HG02571 (cell line): ENCODE results near the gene SERTM1.

ENCODE experiments used
- ATAC-seq: cut with Tn5 transposase; IDR thresholded peaks from one replicate; pipeline ENCODE4 v1.9.1; 2021; ENCODE audit warnings: mild to moderate bottlenecking, moderate library complexity; ENCODE audit not compliant: unreplicated experiment

Gene SERTM1

DNA sequence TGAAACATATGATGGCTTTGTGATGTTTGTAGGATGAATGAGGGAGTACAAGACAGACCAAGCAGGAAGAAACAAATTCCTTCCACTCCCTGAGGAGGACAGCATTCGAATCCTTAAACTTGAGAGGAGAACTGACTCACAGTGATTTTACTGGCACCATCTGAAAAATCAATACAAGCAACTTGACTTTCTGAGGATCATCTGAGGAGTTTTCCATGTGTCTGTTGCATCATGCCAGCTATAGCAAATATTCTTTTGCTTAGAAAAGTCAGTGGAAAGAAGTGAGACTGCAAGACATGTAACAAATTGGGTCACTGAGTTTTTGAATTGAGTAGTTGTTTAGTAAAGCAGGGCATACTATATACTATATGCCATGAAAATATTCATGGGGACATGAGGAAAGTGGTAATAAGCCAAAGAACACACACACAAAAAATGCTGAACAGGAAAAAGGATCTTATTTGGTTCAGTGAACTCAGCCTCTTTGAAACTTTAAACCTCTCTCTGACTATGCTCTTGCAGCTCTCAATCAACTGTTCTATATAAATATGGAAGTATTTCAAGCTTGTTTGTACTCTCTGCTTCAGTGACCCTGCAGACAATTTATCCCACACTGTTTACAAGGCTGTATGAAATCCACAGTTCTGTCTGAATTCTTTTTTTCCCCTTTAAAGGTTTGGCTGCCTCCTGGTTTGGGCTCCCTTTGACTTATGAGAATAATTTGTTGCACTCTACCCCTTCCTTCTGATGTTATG, 35.5 kb downstream of the SERTM1 start:
- ATAC-seq = no peak

DNA sequence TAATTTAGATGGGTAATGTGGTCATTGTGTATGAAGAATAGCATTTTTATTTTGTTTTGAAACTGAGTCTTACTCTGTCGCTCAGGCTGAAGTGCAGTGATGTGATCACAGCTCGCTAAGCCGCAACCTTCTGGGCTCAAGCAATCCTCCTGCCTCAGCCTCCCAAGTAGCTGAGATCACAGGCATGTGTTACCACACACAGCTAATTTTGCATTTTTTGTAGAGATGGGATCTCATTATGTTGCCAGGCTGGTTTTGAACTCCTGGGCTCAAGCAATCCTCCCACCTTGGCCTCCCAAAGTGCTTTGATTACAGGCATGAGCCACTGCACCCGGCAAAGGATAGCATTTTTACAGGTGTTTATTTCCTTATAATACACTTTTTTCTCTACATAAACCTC, 36.6 kb downstream of the SERTM1 start:
- ATAC-seq = no peak

DNA sequence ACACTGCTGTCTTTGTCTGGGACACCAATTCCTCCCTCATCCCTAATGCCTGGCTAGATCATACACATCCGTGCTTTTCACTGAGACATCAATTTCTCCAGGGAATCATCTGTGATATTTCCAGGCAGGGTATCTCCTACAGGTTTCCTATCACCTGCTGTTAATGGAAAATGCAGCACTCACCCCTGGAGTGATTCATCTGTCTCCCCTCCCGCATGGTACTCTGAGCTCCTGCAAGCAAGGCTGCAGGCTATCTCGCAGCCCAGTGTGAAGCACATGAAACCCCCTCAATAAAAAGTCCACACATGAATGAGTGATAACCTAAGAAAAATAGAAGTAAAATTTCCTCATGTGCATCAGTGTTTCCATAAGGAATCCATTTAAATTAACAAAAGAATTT, 38.5 kb downstream of the SERTM1 start:
- ATAC-seq = no peak

DNA sequence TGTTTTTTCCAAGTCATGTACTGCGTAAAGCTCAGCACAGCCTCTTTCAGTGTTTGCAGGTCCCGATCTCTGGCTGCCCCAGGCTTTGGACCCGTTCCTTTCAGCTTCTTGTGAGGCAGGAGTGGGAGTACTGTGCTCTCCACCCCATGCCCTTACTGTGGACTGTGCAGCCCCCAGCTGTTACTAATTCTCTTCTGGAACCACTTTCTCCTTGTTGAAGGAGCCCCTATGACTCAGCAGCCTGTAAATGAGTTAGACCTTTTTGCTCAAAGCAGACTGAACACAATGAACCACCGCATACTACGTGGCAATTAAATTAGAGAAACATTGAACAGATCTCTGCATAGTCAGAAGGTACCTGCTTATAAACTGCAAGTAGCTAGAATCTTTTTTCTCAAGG, 39.0 kb downstream of the SERTM1 start:
- ATAC-seq = no peak

DNA sequence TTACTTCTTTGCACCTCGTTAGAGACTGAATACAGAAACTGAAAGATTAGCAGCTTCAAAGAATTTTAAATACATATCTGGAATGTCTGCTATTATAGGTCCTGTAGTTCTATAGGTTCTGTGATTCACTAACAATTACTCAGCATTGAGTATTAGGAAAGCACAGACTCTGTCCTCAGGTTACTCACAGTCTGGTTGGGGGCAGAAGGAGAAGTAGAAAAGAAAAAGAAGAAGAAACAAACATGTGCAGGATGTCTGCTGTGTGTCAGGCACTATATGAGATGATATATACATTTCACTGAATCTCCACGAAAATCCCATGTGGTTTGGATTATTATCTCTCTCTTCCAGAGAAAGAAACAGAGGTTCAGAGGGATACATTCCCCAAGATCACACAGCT, 40.1 kb downstream of the SERTM1 start:
- ATAC-seq = no peak

DNA sequence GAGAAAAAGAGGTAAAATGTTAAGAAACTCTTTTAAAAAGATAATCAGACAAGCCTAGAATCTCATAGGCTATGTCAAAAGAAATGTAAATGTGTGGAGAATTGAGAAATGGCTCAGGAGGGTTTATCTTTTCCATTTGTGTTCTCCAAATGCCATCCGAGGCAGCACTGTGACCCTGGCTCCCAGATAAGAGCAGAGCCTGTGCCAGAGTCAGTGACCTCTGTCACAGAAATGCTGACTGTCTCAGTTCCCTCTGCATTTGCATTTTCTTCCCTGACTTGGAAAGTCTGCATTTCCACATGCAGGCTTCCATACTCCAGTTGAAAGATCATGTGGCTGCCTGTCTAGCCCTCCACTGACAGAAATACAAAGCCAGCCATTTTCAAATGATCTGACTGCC, 42.0 kb downstream of the SERTM1 start:
- no peak for ATAC-seq

DNA sequence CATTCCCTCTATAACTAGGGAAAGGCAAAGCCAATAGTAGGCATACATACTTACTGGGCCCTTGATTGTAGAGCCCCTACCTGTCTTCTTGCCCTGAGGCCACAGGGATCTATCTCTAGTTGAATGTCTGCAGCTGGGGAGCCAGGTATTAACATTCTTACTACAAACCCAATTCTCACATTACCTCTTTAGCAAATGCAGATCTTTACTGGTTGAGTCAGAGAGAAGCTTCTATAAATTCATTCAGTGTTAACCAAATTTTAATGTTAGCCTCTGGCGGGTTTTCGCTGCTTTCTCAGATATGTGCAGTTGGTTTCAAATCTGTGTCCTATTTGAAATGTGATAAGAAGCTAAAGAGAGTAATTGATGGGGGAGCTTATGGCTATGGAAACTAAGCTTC, 43.2 kb downstream of the SERTM1 start:
- no peak for ATAC-seq

DNA sequence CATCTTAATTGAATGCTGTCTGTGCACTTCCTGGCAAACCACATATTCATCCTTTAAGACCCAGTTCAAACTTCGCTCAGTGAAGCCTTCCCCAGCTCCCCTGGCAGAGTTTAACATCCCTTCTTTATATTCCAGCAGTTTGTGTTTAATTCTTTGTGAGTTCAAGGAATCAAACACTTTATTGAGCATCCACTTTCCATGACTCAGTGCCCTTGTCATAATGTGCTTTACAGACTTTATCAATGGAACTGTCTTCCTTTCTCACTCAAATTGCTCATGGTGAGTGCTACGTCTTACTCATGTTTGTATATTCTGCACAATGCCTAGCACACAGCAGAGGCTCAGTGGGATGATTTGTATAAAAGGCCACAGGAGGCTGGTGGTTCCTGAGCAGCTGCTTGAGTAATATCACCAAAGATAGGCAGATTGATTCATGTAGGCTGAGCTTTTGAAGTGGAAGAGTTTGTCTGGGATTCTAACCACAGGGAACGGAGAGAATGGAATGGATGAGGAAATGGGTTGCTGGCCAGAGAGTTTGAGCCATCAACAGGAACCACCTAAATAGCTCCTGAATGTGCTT, 44.2 kb downstream of the SERTM1 start:
- ATAC-seq = no peak

DNA sequence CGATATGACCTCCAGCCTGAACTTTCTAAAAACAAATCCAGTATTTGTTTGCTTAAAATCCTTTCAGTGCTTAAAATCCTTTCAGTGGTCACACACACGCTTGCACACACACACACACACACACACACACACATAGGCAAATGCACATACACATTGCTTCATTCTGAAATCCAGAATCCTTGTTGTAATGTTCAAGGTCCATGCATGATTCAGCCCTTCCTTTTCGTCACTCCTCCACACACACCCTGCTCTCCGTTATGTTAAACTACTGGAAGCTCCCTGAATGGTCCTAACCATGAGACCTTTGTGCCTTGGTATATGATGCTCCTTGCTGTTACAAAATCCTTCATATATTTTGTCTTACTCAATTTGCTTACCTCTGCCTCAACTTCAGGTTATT, 44.9 kb downstream of the SERTM1 start:
- ATAC-seq = no peak

DNA sequence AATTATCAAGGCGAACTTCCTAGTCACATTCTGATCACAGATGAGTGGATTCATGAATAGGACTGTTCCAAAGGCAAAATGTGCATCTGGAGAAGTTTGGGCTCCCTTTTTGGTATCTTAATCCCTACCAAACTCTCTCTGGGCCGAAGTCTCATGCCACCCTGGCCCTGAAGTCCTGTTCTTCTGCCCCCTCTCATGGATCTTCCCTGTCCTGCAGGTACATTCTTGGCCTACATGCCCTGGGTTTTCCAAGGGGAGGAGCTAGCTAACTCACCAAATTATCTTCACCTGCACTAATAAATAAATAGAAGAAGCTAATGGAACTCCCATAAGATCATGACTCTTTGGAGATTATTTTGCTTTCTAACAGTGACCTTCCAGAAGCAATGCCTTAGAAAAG, 50.3 kb downstream of the SERTM1 start:
- no peak for ATAC-seq

DNA sequence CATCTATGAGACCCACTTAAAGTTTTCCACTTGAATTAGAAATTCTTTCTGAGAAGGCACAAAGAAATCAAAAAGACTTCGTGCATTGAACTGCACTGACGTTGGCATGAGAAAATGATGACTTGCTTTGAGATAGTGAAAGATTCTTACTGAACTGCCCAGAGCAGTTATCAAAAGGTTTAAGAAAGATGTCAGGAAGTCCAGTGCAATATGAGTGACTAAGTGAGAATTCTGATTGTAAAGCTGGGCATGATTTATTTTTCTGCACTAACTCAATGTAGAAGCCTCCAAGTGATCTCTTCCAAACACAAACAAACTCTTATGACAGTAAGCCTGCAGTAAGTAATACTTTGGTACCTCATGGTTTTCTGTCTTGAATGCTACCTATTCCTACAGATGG, 52.1 kb downstream of the SERTM1 start:
- ATAC-seq = no peak

DNA sequence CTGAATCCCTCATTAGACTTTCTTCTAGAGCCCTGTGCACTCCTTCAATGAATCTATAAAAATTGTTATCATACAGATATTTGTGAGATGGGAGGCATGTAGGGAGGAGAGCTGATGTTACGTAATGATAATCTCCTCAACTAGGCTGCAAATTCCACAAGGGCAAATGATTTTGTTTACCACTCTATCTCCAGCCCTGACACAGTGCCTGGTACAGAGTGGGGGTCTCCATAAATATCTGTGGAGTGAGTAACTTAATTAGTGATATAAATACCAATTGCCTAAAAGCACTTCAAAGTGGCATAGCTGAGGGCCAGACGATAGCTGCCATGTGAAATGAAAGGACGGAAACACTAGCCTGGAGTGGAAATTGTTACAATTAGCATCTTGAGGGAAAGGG, 54.2 kb downstream of the SERTM1 start:
- ATAC-seq = no peak

DNA sequence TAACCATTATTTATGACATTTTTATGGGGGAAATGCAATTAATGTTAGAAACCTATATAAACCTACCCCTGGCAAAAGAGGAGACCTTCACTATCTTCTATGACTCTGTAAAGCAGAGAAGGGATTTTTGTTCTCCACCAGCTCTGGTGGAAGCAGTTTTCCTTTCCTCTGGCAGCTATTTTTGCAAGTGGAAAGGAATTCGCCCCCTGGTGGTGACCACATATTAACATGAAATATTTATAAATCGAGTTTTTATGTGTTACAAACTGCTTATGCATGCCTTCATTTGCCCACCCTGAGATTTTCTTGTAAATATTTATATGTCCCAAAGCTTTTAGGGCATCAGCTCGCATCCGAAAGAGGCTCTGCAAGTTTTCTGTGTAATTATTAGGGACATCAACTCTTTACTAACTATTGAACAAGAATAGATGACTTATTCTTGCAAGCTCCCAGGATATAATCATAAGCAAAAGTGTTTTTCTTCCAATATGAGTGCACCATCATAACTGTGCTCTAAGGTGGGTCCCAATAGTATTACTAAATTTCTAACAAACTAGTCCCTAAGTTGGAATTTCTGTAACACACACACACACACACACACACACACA, 62.4 kb downstream of the SERTM1 start:
- no peak for ATAC-seq

DNA sequence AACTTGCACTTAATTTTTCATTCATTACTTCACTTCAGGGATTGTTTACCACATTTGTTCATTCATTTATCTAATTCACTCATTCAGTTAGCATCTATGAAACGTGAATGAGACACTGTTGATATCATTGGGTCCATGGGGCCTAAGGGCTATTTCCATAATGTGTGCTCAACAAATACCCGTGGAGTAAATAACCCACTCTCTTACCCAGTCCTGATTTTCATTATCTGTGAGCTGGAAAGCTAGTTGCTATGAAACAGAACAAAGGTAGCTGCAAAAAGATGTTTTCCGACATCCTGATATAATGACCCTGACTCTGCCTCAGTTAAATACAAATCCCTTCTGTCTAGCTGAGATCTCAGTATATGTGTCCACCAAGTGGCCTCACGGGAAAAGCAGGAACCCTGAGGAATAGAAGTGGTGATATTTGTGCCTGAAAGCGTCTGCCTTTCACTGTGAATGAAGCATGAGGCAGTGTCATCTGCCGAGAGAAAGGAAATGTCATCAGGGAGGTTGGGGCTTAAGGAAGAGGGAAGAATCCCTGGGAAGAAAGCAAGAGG, 63.8 kb downstream of the SERTM1 start:
- no peak for ATAC-seq

DNA sequence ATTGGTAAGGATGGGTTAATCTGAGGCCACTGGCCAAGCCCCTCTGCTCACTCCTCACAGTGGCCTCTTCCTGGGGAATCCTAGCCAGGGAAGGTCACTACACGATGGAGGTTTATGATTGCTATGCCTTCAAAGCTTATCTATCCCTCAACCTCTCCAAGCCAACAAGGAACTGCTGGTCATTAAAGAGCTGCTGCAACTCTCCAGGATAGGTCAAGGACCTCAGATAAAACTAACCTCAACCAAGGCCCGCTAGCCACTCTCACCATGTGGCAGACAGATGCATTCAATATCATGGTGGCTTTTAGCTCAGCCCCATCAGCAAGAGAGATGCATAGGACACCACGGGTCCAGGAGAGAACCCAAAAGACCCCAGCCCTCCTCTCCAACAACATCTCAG, 71.6 kb downstream of the SERTM1 start:
- no peak for ATAC-seq

DNA sequence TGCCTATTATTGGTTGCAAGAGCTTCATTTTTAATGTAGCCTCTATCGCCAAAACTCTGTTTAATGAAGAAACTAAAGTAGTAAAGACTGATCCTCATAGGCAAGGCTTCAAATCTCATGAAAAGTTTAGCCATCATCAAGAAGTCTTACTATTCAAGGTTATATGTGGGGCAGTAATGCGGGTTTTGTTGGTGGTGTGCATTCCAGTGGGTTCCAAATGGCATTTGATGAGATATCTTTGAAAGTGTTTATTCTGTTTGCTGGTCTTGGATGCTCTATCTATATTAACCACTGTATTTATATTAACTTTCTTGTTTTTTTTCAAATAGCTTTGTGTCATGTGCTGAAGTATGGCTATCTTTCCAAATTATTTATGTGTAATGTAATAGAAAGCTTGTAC, 72.2 kb downstream of the SERTM1 start:
- ATAC-seq = no peak
